GM19328 (cell line): ENCODE data around the gene LIPN.

Source experiments
- ATAC-seq: cut with Tn5 transposase; IDR thresholded peaks from one replicate; pipeline ENCODE4 v1.9.1; 2021; ENCODE audit warnings: mild to moderate bottlenecking, moderate library complexity; ENCODE audit not compliant: unreplicated experiment

LIPN gene

DNA sequence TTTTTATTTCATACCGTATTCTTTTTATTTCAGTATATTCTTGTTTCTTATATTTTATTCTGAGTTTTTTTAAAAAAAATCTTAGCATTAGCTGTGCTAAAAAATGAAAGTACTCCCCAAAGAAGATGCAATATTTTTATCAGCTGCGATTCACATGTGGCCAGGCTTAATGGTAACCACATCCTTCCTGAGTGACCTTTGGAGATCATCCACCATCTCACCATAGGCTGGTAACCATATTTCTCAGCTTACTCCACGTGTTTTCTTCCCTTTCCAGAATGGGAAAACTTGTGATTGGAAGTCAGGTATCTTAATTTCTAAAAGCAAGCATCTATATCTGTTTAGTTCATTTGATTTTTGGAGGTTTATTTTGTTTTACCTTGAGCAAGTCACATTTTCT, 23.9 kb downstream of the LIPN start:
- ATAC-seq = no peak

DNA sequence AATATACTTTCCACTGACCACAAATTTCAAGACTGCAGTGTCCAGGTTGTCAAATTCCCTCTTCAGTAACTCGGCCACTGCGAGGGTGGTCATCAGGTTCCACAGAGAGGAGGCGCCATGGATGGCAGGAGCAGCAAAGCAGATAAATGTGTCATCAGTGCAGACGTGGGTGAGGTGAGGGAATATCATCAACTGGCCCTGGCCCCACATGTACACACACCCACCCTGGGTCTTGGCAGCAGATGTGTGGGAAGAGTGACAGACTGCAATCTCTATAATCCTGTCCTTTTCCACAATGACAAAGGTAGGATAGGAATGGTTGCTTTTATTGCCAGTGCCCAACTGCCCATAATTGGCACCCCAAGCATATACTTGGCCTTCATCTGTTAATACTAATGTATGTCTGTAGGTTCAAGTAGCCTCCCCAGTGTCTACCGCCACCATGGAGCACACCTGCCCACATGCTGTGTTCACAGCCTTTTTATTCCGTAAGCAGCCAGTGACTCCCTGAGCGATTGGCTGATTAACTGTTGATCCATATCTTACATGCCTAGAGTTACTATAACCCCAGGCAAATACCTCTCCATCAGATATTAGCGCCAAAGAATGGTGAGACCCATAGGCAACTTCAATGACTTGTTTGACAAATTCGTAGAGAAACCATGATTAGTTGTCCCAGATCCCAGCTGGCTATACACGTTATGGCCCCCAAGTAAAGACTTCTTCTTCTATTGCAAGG, 26.4 kb downstream of the LIPN start:
- ATAC-seq = no peak

DNA sequence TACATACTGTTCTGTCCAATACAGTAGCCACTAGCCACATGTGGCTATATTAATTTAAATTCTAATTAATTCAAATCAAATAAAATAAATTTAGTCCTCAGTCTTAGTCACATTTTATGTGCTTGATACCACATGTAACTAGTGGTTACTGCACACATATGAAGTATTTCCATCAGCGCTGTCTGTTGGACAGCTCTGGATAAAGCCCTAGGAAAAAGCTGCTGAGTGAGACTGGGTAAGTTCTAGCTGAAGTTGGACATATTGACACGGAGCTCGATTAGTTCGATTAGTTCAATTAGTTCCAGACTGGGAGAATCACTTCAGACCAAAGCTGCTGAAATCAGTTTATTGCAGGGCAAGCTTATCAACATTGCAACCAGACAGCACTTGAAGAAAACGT, 27.6 kb downstream of the LIPN start:
- ATAC-seq = no peak

DNA sequence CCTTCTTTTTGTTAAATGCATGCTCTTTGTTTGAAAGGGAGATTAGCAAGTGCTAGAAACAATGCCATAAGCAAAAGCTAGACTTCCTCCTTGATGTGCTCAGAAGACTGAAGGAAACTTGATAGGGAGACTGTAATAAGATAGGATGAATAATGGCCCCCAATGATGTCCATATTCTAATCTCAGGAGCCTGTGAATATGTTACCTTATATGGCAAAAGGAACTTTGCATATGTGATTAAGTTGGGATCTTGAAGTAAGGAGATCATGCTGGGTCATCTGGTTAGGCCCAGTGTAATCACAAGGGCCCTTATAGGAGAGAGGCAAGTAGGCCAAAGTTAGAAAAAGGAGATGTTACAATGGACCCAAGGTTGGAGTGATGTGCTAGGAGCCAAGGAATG, 29.1 kb downstream of the LIPN start:
- ATAC-seq = no peak

DNA sequence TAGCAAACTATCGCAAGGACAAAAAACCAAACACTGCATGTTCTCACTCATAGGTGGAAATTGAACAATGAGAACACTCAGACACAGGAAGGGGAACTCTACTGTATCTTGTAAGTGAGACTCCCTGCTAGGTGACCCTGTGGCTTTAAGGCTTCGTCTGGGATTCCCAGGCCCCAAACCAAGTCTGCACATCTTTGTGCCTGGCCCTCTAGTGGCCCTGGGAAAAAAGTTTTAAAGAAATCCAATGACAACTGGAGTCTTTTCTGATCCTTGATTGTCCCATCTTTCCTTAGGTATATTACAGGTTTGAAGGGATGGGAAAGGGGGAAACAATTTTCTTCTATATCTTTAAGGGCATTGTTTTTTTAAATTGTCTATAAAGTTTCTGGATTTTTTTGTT, 32.1 kb downstream of the LIPN start:
- ATAC-seq = no peak

DNA sequence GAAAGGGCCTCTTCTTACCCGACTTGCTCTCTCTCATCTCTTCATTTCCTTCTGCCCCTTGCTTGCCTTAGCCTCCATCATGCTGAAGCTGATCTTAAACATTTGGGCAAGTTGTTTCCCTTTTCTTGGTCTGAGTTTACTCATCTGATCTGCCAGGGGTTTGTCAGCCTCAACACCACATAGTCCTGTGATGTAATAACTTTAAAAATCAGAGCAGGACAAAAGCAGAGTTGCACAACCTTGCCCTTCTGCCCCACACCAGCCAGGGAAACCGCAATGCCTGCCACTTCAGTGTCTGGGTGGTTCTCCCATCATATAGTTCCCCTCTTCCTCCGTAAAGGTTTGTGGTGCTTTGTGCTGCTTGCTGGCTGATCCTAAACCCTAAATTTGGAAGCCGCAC, 32.8 kb downstream of the LIPN start:
- no peak for ATAC-seq

DNA sequence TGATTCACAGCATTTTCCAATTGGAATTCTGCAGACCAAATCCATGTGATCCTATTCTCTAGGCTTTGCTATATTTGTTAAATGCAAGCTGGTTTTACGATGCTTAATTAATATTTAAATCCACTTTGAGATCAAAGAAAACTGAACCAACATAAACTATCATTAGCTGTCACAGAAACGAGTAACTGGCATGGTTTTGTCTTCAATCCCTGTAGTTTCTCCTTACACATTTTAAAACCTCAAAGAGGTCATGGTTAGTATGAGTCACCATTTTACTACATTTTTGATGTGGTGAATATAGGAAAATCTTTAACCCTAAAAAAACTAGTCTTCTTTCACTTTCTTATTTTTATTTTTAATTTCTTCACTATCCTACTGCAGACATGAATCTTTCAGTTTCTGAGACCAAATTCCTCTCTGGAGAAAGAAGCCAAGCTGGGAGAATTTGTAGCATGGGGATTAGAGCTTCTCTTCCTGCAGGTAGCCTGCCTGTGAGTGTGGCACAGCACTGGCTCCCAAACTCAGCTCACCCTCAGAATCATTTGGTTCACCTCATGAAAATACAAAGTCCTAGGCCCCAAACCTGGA, 34.0 kb downstream of the LIPN start:
- no peak for ATAC-seq

DNA sequence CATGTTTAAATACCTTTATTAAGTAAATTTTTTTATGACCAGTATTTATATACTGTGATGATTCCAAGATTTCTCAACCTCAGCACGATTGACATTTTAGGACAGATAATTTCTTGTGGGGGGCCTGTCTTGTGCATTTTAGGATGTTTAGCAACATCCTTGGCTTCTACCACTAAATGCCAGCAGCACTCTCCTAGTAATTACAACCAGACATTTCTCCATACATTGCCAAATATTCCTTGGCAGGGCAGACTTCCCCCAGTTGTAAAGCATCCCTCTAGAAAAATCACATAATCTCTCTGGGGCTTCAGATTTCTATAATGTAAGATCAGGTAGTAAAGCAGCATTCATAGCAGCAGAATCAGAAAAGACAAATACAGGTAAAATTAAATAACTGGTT, 34.9 kb downstream of the LIPN start:
- no peak for ATAC-seq

DNA sequence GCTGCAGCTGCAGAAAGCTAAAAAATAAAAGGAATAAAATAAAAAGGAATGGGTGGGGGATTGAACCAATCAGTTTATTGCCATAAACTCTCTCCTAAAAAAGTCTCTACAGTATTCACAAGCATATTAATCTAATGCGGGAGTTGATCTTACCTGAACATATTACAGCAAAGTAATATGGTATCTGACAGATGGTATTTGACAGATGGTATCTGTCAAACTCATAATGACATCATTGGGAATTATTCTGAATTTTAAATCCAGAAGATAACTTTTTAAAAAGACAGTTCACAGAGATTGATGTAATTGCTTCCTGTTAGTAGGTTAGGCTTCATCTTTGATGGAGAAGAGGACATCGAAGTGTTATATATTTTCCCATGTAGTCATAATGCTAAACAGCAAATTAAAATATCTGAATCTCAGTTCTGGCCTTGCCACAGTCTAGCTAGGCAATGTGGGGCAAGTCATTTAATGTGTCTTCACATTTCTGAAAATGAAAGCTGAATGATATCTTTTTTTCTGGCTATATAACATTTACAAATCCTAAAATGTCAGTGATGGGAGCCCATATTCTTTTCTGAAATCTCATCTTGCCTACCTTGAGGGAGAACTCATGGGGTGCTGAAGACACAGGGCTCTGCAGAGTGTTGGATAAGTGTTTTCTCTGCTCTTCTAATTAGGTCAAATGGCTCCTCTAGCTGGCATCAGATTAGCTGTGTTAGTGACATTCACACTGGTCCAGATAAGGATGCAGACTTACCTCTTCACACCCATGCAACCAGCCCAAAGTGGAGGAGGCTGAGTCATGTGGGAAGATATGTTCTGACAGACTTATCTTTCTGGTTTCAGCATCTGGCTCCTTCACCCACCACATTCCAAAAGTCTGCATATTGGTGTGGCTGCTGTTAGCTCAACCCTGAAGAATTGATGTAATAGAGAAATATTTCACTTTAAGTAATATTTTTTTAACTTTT, 40.6 kb downstream of the LIPN start:
- no peak for ATAC-seq

DNA sequence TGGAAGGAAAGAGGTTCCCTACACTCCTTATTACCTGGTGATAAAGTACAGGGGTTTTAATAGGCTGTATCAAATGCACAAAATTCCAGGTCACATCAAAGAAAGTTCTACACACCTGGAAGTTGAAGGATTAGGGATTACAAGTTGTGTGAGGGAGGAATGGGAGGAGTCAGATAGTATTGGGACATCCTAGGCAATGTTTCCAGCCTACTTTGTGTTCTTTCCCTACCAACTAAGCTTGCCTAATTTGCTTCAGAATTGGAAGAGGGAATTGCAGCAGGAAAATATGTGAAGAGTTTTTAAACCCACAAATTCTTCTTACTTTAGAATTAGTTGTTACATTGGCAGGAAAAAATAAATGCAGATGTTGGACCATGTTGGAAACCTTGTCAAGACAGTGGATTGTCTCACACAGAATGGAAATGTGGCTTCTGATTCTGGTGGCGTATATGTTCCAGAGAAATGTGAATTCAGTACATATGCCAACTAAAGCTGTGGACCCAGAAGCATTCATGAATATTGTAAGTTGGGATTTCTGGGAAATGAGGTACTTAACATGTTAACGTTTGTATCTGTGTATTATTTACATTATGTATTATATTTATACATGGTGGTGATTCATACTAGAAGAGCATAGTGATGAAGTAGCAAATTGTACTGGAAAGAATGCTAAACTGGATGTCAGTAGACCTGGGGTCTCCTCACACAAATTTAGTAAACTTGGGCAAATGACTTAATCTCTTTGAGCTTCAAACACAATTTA, 42.9 kb downstream of the LIPN start, which contains the start of gene LIPM:
LIPM (plus strand) TSS at position 208 of the 763 bp plus-strand sequence; CDS start at position 375, 167 bp downstream.
- ATAC-seq = no peak

DNA sequence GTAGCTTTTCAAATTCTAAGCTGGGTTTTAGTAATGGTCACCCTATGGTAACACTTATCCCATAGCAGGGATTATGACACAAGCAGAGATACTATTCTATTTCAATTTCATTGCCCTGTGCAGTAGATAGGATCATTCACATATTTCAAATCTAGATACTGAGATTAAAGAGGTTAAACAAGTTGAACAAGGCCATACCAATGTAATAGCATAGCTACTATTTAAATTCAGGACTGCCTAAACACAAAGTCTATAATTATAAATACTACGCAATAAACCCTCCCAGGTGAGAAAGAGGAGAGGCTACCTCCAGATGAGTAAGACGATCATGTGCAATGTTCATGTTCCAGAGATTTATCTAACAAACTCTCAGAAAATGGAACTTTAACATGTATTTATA, 43.8 kb downstream of the LIPN start:
- no peak for ATAC-seq

DNA sequence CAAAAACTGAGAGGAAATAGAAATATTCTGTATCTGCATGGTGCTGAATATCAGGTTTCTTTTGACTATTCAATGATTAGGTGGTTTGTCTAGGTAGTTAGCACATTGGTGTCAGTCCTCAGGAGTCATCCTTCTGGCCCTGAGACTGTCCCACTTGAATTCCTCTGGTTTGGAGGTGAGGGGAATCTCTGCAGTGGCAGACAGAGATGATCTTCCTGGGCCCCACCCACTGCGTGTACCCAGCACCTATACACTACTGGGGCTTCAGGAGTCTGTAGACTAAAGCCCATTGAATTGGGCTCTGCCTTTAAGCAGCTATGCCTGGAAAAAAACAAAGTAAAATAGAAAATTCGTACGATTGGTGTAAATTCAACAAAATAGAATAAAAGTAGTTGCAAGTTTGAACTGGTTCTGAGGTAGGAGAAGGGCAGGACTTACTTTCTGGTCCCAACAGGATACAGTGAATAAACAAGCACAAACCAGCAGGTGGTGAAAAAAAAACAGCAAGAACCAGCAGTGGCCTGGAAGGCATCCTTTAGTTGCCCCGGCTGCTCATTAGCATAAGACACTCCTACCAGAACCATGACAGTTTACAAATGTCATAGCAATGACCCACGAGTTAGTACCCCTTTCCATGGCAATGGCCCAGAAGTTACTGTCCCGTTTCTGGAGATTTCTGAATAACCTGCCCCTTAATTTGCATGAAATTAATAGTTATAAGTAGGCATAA, 44.4 kb downstream of the LIPN start:
- no peak for ATAC-seq

DNA sequence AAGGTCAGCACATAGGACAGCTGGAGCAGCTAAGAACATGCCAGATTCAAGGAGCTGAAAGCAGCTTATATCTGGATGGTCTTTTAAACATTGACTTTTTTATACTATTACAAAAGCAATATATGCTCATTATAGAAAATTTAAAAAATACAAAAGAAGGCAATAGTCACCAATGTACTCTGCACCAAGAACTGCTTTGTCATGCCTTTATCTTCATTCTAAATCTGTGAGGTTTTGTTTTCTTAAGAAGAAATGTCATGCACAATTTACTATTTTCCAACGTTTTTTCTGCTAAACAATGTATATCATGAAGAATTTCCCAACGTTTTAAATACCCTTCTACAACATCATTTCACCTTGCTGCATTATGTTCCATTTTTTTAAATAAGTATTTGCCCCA, 45.5 kb downstream of the LIPN start:
- no peak for ATAC-seq

DNA sequence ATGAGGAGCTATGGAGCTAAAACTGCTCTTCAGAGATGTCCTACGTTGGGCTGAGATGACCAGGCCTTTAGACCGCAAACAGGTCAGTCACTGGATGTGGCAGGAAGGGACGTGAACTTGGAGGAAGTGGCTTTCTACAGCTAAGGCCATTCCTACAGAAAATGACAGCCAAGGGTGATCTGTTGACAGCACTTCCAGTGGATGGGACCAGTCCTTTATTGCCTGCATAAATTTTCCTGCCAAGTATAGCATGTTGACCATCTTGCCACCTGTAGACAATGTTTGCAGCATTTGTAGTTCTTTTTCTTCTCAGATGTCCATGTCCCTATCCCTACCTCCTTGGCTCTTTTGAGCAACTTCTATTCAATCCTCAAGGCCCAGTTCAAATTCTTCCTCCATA, 46.1 kb downstream of the LIPN start:
- ATAC-seq = no peak

DNA sequence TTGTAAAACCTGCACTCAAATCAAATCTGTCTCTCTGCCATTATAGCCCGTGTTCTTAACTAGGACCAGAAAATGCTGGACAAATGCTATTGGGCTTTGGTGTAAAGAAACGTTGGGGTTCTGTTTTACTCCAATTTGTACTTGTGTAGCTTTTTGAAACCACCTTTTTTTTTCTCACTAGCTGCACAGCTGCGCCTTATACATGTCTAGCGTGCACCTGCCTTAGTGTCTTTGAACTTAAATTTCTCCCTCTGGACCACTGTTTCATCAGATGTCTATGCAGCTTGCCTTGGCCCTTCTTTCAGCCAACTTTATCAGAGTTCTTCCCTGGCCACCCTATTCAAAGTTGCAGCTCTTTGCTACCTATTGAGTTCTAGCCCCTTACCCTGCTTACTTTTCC, 49.8 kb downstream of the LIPN start:
- ATAC-seq = no peak

DNA sequence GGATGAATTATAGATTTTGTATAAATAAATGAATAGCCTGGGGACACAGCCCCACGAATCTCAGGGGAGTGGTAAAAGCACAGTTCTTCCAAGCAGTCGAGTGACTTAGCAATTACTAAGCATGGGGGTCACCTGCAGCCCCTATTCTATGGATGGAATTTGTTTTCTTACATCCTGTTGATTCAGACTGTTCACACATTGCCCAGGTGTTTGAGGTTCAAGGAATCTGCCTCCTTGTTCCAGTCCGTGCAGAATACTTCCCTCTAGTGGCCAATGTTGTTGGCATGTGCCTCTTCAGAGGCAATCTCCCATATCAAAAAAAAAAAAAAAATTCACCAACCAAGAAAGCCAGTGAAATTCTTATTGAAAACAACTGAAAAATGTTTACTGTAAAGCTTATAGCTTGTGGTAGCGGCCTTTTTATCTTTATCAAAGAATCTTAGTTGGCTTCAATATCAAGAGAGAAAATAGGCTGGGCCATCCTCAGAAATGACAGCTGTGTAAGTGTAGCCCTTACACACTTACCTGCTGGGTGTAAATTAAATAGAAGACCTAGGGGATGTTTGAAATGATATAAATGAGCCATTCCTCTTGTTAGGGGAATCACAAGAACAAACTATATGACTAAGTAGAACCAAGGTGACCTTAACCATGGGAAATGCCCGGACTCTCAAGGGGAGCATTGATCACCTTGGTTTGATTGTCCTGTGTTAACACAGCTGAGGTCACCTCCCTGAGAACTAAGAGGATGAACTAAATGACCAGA, 50.6 kb downstream of the LIPN start:
- ATAC-seq = no peak

DNA sequence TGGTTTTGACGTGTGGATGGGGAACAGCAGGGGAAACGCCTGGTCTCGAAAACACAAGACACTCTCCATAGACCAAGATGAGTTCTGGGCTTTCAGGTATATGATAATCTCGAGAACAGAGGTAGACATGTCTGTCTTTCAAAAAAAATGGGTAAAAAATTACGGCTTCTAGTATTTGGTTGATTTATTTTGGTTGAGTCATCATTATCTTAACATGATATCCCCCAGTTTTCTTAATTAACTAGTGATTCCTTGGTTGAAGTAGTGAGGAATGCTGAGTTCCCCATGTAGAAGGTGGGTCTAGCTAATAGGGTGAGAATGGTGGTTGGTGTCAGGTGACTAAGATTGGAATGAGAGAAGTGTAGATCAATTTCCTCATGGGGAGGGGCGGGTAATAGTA, 53.4 kb downstream of the LIPN start:
- no peak for ATAC-seq

DNA sequence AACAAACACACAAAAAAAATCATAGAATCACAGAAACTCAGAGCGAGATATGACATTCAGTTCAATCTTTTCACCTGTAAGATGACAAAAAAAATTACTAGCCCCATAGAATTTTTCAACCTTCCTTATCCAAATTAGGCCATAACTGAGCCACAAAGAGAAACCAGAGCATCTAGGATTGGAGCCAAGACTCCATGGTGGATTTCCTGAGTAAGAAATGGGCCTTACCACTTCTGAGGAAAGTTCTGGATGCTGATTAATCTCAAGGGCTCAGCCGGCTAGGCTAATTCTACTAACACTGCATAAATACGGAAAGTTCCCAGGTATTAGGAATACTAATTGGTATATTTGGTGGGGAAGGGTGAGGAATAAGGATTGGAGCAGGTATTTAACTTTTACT, 59.5 kb downstream of the LIPN start:
- no peak for ATAC-seq

DNA sequence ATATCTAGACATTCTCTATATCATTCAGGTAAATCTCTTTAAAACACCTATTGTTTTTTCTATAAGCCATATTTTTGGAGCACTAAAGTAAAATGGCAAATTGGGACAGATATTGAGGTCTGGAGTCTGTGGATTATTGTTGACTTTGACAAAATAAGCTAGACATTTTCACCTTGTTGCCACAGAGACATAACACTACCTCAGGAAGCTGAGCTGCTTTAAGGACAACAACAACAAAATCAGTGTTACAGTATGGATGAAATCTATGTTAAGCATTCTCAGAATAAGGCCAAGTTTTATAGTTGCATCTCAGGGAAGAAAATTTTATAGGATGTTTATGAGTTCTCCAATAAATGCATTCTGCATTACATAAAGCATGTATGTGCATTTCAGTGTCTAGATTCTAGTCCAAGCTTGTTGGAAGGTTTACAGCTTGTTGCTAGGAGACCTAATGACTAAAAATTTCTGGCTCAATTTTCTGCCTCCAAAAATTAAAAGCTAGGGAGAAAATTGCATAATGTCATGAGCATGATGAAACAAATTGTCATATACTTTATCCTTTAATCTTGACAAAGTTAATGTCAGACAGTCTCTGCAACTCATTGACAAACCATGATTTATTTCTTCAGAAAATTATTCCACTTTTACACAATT, 61.1 kb downstream of the LIPN start:
- no peak for ATAC-seq
